B cell (primary cell): Measurements from ENCODE around the gene SLC7A10. TPM values are rescaled to one million over a fixed set of nuclear protein-coding genes. Genes with fewer than 3 reads are reported as not detected.
"Not testable (repeated sequence)": the region's sequence is repeated elsewhere in the genome, so short reads cannot be mapped to it uniquely, and the experiment has no call there.

Source experiments
- ATAC-seq: fragments of 200-7000 bp; cut with Tn5 transposase; one replicate; pipeline ENCODE4 v1.10.0; 2021; ENCODE audit warnings: low read depth, mild to moderate bottlenecking, moderate number of reproducible peaks, moderate library complexity
- CTCF ChIA-PET: fragments of 350-600 bp; sonication (Branson Sonifier 250); formaldehyde crosslinking; loops from one replicate; lab custom pipeline; 2021; ENCODE audit warnings: antibody characterized with exemption, inconsistent platforms; lab: Charles Lee
- POLR2A ChIA-PET: fragments of 350-600 bp; sonication (Branson Sonifier 250); formaldehyde crosslinking; loops from one replicate; lab custom pipeline; 2021; ENCODE audit warnings: antibody characterized with exemption; lab: Charles Lee
- DNase-seq: peaks from one replicate; pipeline ENCODE4 v3.0.0; 2013
- H2AFZ ChIP-seq: 2 replicates; pipeline ENCODE4 v1.6.1; 2012; ENCODE audit warnings: mild to moderate bottlenecking, low read depth, low read length; ENCODE audit not compliant: insufficient read depth, poor library complexity, severe bottlenecking
- H3K27ac ChIP-seq, 2 donors: 1 replicate in 1 of 2; 2 replicates in 1 of 2; pipeline ENCODE4 v1.5.1; 2012 to 2013; ENCODE audit warnings: low read length in 2 of 2, mild to moderate bottlenecking in 2 of 2, moderate library complexity in 1 of 2
- H3K27me3 ChIP-seq, 4 experiments: fragments of 200-600 bp in 1 of 4; sonication (generic) in 1 of 4; replicated peaks in 1 of 4; 1 replicate in 2 of 4; 2 replicates in 2 of 4; pipeline versions ENCODE4 v1.6.1 to v1.7.0; 2013 to 2016; ENCODE audit warnings: low read length in 3 of 4, mild to moderate bottlenecking in 2 of 4, mixed read lengths in 1 of 4, moderate library complexity in 1 of 4; ENCODE audit not compliant: insufficient read depth in 4 of 4, control insufficient read depth in 3 of 4; ENCODE audit errors: control extremely low read depth in 1 of 4
- H3K36me3 ChIP-seq, 2 experiments: replicated peaks in 1 of 2; 1 replicate in 1 of 2; 2 replicates in 1 of 2; pipeline versions ENCODE4 v1.6.1 to v1.7.1; 2013; ENCODE audit warnings: low read length in 1 of 2; ENCODE audit not compliant: insufficient read depth in 2 of 2, control insufficient read depth in 1 of 2; ENCODE audit errors: control extremely low read depth in 1 of 2, extremely low read depth in 1 of 2
- H3K4me1 ChIP-seq, 2 donors: fragments of 200-600 bp in 1 of 2; sonication (generic) in 1 of 2; 1 replicate in 1 of 2; 2 replicates in 1 of 2; pipeline versions ENCODE4 v1.5.1 to v1.6.1; 2013 to 2017; ENCODE audit warnings: low read length in 2 of 2; ENCODE audit not compliant: control insufficient read depth in 2 of 2, insufficient read depth in 2 of 2
- H3K4me2 ChIP-seq: replicated peaks from 2 replicates; pipeline ENCODE3; 2012; ENCODE audit warnings: mild to moderate bottlenecking, low read depth, low read length; ENCODE audit not compliant: poor library complexity, severe bottlenecking
- H3K4me3 ChIP-seq, 5 experiments: fragments of 200-600 bp in 1 of 5; sonication (generic) in 1 of 5; 1 replicate in 3 of 5; 2 replicates in 2 of 5; pipeline versions ENCODE4 v1.5.1 to v1.7.0; 2011 to 2016; ENCODE audit warnings: low read length in 4 of 5, mild to moderate bottlenecking in 4 of 5, low read depth in 2 of 5, control low read depth in 1 of 5, moderate library complexity in 1 of 5; ENCODE audit not compliant: insufficient read depth in 1 of 5; ENCODE audit errors: control extremely low read depth in 1 of 5, extremely low read depth in 1 of 5
- H3K79me2 ChIP-seq: fragments of 200-600 bp; sonication (generic); one replicate; pipeline ENCODE4 v1.6.0; 2016; ENCODE audit warnings: low read length; ENCODE audit not compliant: control insufficient read depth, insufficient read depth
- H3K9ac ChIP-seq: fragments of 200-600 bp; sonication (generic); 2 replicates; pipeline ENCODE4 v1.6.1; 2017; ENCODE audit warnings: mild to moderate bottlenecking, low read length, moderate library complexity
- H3K9me3 ChIP-seq, 3 donors: one replicate each; pipeline versions ENCODE4 v1.6.1 to v1.7.1; 2013; ENCODE audit warnings: low read length in 2 of 3; ENCODE audit not compliant: control insufficient read depth in 2 of 3, insufficient read depth in 1 of 3; ENCODE audit errors: control extremely low read depth in 1 of 3
- H4K20me1 ChIP-seq: 2 replicates; pipeline ENCODE4 v1.6.0; 2012; ENCODE audit warnings: mild to moderate bottlenecking, low read length; ENCODE audit not compliant: insufficient read depth, control insufficient read depth, poor library complexity, severe bottlenecking
- H3K27ac Mint-ChIP-seq: one replicate; pipeline ENCODE4 v1.8.0; 2021; ENCODE audit warnings: mixed read lengths
- H3K27me3 Mint-ChIP-seq: one replicate; pipeline ENCODE4 v1.8.0; 2021; ENCODE audit warnings: mixed read lengths
- H3K4me1 Mint-ChIP-seq: one replicate; pipeline ENCODE4 v1.8.0; 2021; ENCODE audit warnings: mixed read lengths
- H3K4me3 Mint-ChIP-seq: one replicate; pipeline ENCODE4 v1.8.0; 2021; ENCODE audit warnings: mixed read lengths
- H3K9me3 Mint-ChIP-seq: one replicate; pipeline ENCODE4 v1.8.0; 2022; ENCODE audit warnings: mixed read lengths; ENCODE audit not compliant: insufficient read depth
- EZH2 ChIP-seq: IDR thresholded peaks from 2 replicates; pipeline ENCODE4 v1.6.1; 2012; ENCODE audit warnings: borderline replicate concordance, low read depth, mild to moderate bottlenecking, moderate library complexity, low read length; ENCODE audit not compliant: insufficient read depth, poor library complexity, severe bottlenecking
- WGBS: methylation state at CpG from one replicate; pipeline ENCODE4 v1.1.5; 2013; ENCODE audit warnings: missing lambda C conversion rate; ENCODE audit not compliant: insufficient coverage; 5-methylcytosine and 5-hydroxymethylcytosine counted together
- intact Hi-C: fragments of 100-400 bp; cut with micrococcal nuclease; formaldehyde crosslinking; loops from one replicate; pipeline ENCODE4 v1.10.0; 2022
- polyA plus RNA-seq: library from polyadenylated mRNA; depleted of rRNA; stranded (reverse); fragments of >200 nt; gene quantifications from 2 replicates; pipeline ENCODE4 v1.2.3, GENCODE V29; 2012
- total RNA-seq, 2 donors: library from RNA; stranded (reverse); fragments of 120-200 nt in 1 of 2; gene quantifications; 1 replicate in 1 of 2; 2 replicates in 1 of 2; pipeline versions ENCODE4 v1.2.3 to v1.2.4, GENCODE V29; 2013 to 2022
- TF ChIP-seq, protein P1 (sequence below): fragments of 200-600 bp; IDR thresholded peaks from one replicate; pipeline ENCODE4 v1.8.0; 2022; ENCODE audit warnings: antibody characterized with exemption, mild to moderate bottlenecking

The SLC7A10 gene
- total and polyA plus RNA-seq, 2 donors (not counting 1 experiment from before 2014, with no cell fraction given), result not detected

DNA sequence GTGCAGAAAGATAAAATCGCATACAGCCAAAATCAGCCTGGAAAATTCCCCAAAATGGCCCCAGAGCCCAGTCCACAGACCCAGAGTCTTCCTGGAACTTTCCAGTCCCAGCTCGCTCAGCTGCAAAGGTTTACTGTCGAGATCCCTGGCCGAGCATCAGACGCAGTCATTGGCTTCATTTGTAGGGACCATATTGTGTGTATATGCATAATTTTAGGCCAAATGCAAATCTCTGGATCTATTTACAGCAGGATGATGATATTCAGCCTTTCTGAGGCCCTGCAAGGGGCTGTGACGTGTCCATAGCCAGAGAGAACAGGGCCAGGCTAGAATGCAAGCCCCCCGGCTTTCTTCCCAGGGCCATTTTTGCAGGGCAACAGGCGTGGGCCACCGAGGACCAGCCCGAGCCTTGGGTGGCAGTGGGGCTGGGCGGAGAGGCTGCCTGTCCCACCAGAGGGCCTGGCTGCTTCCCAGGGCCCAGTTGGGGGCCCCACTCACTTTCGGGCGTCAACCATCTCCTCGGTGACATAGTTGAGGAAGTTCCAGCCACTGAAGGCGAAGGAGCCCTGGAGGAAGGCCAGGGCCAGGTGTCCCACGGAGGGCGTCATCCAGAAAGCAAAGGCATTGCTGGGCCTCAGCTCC is 13.7 kb downstream of the SLC7A10 start:
- POLR2A ChIA-PET, result no interaction called here
- no peaks in the 10 kb centered on the region for H3K27me3 ChIP-seq
- no peaks in the 10 kb centered on the region for H3K27me3 Mint-ChIP-seq
- no peak overlapping the region for H3K4me3 Mint-ChIP-seq
- H3K4me2 ChIP-seq, result no peak overlapping the region
- intact Hi-C loops, result no loop called here
- no peaks in the 10 kb centered on the region for H4K20me1 ChIP-seq
- H3K79me2 ChIP-seq, result no peaks in the 10 kb centered on the region
- 82% methylated on average over 16 of the region's 17 CpGs for WGBS
- CTCF ChIA-PET, result no interaction called here
- no peak overlapping the region for H2AFZ ChIP-seq
- no peak overlapping the region for H3K9ac ChIP-seq
- ATAC-seq, result no peak
- TF ChIP-seq EZH2, result no peak
- TF ChIP-seq, protein P1, sequence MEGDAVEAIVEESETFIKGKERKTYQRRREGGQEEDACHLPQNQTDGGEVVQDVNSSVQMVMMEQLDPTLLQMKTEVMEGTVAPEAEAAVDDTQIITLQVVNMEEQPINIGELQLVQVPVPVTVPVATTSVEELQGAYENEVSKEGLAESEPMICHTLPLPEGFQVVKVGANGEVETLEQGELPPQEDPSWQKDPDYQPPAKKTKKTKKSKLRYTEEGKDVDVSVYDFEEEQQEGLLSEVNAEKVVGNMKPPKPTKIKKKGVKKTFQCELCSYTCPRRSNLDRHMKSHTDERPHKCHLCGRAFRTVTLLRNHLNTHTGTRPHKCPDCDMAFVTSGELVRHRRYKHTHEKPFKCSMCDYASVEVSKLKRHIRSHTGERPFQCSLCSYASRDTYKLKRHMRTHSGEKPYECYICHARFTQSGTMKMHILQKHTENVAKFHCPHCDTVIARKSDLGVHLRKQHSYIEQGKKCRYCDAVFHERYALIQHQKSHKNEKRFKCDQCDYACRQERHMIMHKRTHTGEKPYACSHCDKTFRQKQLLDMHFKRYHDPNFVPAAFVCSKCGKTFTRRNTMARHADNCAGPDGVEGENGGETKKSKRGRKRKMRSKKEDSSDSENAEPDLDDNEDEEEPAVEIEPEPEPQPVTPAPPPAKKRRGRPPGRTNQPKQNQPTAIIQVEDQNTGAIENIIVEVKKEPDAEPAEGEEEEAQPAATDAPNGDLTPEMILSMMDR, result no peak
- no peaks in the 10 kb centered on the region for H3K4me1 ChIP-seq
- no peak overlapping the region for H3K4me3 ChIP-seq
- H3K4me1 Mint-ChIP-seq, result no peaks in the 10 kb centered on the region
- no peaks in the 10 kb centered on the region for H3K9me3 Mint-ChIP-seq
- H3K9me3 ChIP-seq, result no peaks in the 10 kb centered on the region
- DNase-seq, result no peak
- no peaks in the 10 kb centered on the region for H3K36me3 ChIP-seq
- H3K27ac Mint-ChIP-seq, result no peak overlapping the region
- H3K27ac ChIP-seq, result no peak overlapping the region

DNA sequence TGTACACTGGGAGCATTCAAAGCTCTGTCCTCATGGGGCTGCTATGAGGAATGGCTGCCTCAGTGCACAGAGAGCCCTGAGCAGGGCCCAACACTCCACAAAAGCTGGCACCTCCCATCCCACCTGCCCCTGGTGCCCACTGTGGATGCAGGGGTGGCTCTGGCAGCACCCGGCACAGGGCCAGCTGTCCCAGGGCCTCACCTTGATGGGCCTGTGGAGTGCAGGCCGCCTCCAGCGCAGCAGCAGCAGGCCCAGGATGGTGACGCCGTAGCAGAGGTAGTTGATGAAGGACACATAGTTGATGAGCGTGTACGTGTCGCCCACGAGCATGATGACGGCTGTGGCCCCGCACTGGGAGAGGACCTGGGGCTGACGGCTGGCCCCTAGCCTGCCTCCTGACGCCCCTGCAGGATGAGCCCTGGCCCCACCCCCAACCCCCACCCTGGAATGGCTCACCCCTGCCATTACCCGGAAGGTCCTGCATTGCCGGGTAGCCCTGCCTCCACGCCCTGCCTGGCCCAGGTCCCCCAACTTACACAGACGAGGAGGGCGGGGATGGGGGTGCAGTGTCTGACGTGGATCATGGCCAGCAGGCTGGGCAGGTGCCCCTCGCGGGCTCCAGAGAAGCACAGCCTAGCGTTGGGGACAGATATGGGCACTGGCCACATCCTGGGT is 15.2 kb downstream of the SLC7A10 start:
- Histone ChIP-seq H3K27me3 (no peaks in the 10 kb centered on the region), H3K27ac (no peak overlapping the region), H3K9me3 (no peaks in the 10 kb centered on the region), H3K9ac (no peak overlapping the region), H3K4me3 (no peak overlapping the region), H4K20me1 (no peaks in the 10 kb centered on the region), H3K79me2 (no peaks in the 10 kb centered on the region), H3K4me2 (no peak overlapping the region), H3K36me3 (no peaks in the 10 kb centered on the region), H3K4me1 (no peaks in the 10 kb centered on the region), H2AFZ (no peak overlapping the region)
- Mint-ChIP-seq H3K4me3 (no peak overlapping the region), H3K27me3 (no peaks in the 10 kb centered on the region), H3K9me3 (no peaks in the 10 kb centered on the region), H3K27ac (no peak overlapping the region), H3K4me1 (no peaks in the 10 kb centered on the region)
- ChIA-PET POLR2A (no interaction called here), CTCF (no interaction called here)
- DNase-seq, result no peak
- WGBS, result 95% methylated on average over 21 of the region's 22 CpGs
- intact Hi-C loops, result no loop called here
- TF ChIP-seq, protein P1, result no peak
- TF ChIP-seq EZH2, result no peak
- ATAC-seq, result no peak

DNA sequence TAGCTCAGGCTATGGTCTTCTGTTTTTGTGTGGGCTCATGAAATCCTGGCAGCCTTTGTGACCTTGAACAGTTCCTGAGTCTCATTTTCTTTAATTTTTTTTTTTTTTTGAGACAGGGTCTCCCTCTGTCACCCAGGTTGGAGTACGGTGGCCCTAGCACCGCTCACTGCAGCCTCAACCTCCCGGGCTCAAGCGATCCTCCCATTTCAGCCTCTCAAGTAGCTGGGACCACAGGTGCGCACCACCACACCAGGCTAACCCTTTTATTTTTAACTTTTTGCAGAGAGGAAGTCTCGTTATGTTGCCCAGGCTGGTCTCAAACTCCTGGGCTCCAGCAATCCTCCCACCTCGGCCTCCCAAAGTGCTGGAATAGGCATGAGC is 15.8 kb downstream of the SLC7A10 start:
- H3K27me3 Mint-ChIP-seq, H3K27me3 ChIP-seq, H3K4me1 ChIP-seq, H3K9me3 Mint-ChIP-seq, H4K20me1 ChIP-seq, H3K36me3 ChIP-seq, H3K4me2 ChIP-seq, H3K9me3 ChIP-seq, POLR2A ChIA-PET, H3K9ac ChIP-seq, H3K4me1 Mint-ChIP-seq, H3K4me3 Mint-ChIP-seq, H3K27ac Mint-ChIP-seq, H3K79me2 ChIP-seq, intact Hi-C loops, H3K4me3 ChIP-seq, CTCF ChIA-PET, DNase-seq, H3K27ac ChIP-seq, H2AFZ ChIP-seq, ATAC-seq: not testable (repeated sequence)
- WGBS, result 95% methylated on average over 7 of the region's 7 CpGs
